ENCODE results near the gene LTV1. TPM values are rescaled to one million over a fixed set of nuclear protein-coding genes. Genes with fewer than 3 reads are reported as not detected.

LTV1 gene
- total and polyA plus RNA-seq, 9 of the 15 experiments (the other 6 are each of a cell fraction or from before 2014, with no cell fraction given) = 57.9 to 162 (median 119) TPM

GRCh38 chr6:143803769-143804568 lies 39.2 kb upstream of the LTV1 start (continued):
- no peak for TF ChIP-seq ZNF280A (IDR thresholded peaks at IDR 0.05; ENCODE audit: low read depth, partially characterized antibody)
- TF ChIP-seq KDM1A (IDR thresholded peaks at IDR 0.05) = no peak
- no peak for TF ChIP-seq U2AF1 (optimal IDR thresholded peaks at IDR 0.05; ENCODE audit: low read depth, low read length)
- TF ChIP-seq CC2D1A (IDR thresholded peaks at IDR 0.05) = no peak
- peak; percentile 10 to 42; a peak in 1 of 4 replicates for TF ChIP-seq MAZ (CRISPR knock-in tag; conservative IDR thresholded peaks at IDR 0.05 in 1 of 2, IDR thresholded peaks at IDR 0.05 in 1 of 2)
- TF ChIP-seq NR2C1 (IDR thresholded peaks at IDR 0.05) = no peak
- TF ChIP-seq NR2C1 (tag; IDR thresholded peaks at IDR 0.05) = peak; percentile 38; the same call in 1 of the 2 replicates
- TF ChIP-seq THRB (CRISPR knock-in tag; conservative IDR thresholded peaks at IDR 0.05) = no peak
- no peak for TF ChIP-seq NKRF (IDR thresholded peaks at IDR 0.05; ENCODE audit: borderline replicate concordance)
- TF ChIP-seq GTF3C2 (IDR thresholded peaks at IDR 0.05; ENCODE audit: borderline replicate concordance, extremely low read depth, insufficient read length) = no peak
- TF ChIP-seq MECOM (CRISPR knock-in tag; IDR thresholded peaks at IDR 0.05) = peak; percentile 12; the same call in 1 of the 2 replicates
- TF ChIP-seq DLX4 (CRISPR knock-in tag; IDR thresholded peaks at IDR 0.05) = no peak
- no peak for TF ChIP-seq ZNF589 (CRISPR knock-in tag; IDR thresholded peaks at IDR 0.05; ENCODE audit: low read depth)
- no peak for TF ChIP-seq KLF13 (tag; IDR thresholded peaks at IDR 0.05; ENCODE audit: borderline replicate concordance, low read depth)
- no peak for TF ChIP-seq CTCFL (IDR thresholded peaks at IDR 0.05; ENCODE audit: borderline replicate concordance, insufficient read depth, low read depth, low read length, poor library complexity, severe bottlenecking)
